HepG2 (cell line): ENCODE results near the gene RRN3. TPM values are rescaled to one million over a fixed set of nuclear protein-coding genes. Genes with fewer than 3 reads are reported as not detected.

ENCODE experiments used
- ATAD3A ChIP-seq: sonication (generic); formaldehyde crosslinking; IDR thresholded peaks from 2 replicates; pipeline ENCODE4 v1.4.0; 2020; ENCODE audit warnings: missing genetic modification reagents
- CEBPZ ChIP-seq: IDR thresholded peaks from 2 replicates; pipeline ENCODE4 v1.6.1; 2012; ENCODE audit warnings: low read length, improper control_type of control experiment
- CERS6 ChIP-seq: sonication (generic); formaldehyde crosslinking; IDR thresholded peaks from 2 replicates; pipeline ENCODE4 v1.5.0; 2020; ENCODE audit warnings: missing genetic modification reagents
- DNMT3B ChIP-seq: conservative IDR thresholded peaks from 2 replicates; pipeline ENCODE4 v1.6.1; 2016; ENCODE audit warnings: missing biosample characterization, control low read depth
- HNF4A ChIP-seq: sonication (generic); formaldehyde crosslinking; IDR thresholded peaks from 2 replicates; pipeline ENCODE4 v1.4.0; 2020; ENCODE audit warnings: missing genetic modification reagents
- HOXA3 ChIP-seq: sonication (generic); formaldehyde crosslinking; IDR thresholded peaks from 2 replicates; pipeline ENCODE4 v1.5.0; 2020; ENCODE audit warnings: missing genetic modification reagents
- IRF1 ChIP-seq: sonication (generic); formaldehyde crosslinking; IDR thresholded peaks from 2 replicates; pipeline ENCODE4 v1.4.0; 2020; ENCODE audit warnings: low read depth, mild to moderate bottlenecking, missing genetic modification reagents
- NFRKB ChIP-seq: fragments of 450-650 bp; IDR thresholded peaks from 2 replicates; pipeline ENCODE4 v1.6.1; 2017
- PCBP1 ChIP-seq: fragments of 200-400 bp; formaldehyde crosslinking; IDR thresholded peaks from 2 replicates; pipeline ENCODE4 v1.6.1; 2017; ENCODE audit warnings: mild to moderate bottlenecking, low read depth, low read length, borderline replicate concordance
- POGZ ChIP-seq: sonication (generic); formaldehyde crosslinking; IDR thresholded peaks from 2 replicates; pipeline ENCODE4 v1.4.0; 2020; ENCODE audit warnings: mild to moderate bottlenecking, missing genetic modification reagents
- SIN3A ChIP-seq: IDR thresholded peaks from 2 replicates; pipeline ENCODE4 v1.6.1; 2011; ENCODE audit warnings: low read depth, mild to moderate bottlenecking, control low read depth, low read length, borderline replicate concordance
- SPEN ChIP-seq: sonication (generic); formaldehyde crosslinking; IDR thresholded peaks from 2 replicates; pipeline ENCODE4 v1.5.1; 2020; ENCODE audit warnings: low read depth, mild to moderate bottlenecking, missing genetic modification reagents
- STAG1 ChIP-seq: sonication (generic); formaldehyde crosslinking; IDR thresholded peaks from 2 replicates; pipeline ENCODE4 v1.4.0; 2020; ENCODE audit warnings: missing genetic modification reagents
- SUZ12 ChIP-seq: fragments of 150-350 bp; IDR thresholded peaks from 2 replicates; pipeline ENCODE4 v1.6.1; 2014; ENCODE audit warnings: low read depth, low read length
- ZBTB46 ChIP-seq: sonication (generic); formaldehyde crosslinking; IDR thresholded peaks from 2 replicates; pipeline ENCODE4 v1.4.0; 2020; ENCODE audit warnings: mild to moderate bottlenecking, missing genetic modification reagents, borderline replicate concordance
- ZNF138 ChIP-seq: sonication (generic); formaldehyde crosslinking; IDR thresholded peaks from 2 replicates; pipeline ENCODE4 v1.5.0; 2020; ENCODE audit warnings: mild to moderate bottlenecking, low read depth, missing genetic modification reagents
- ZNF335 ChIP-seq: sonication (generic); formaldehyde crosslinking; IDR thresholded peaks from 2 replicates; pipeline ENCODE4 v1.4.0; 2020; ENCODE audit warnings: missing genetic modification reagents
- ZNF496 ChIP-seq: sonication (generic); formaldehyde crosslinking; IDR thresholded peaks from 2 replicates; pipeline ENCODE4 v1.8.1; 2023; ENCODE audit warnings: mild to moderate bottlenecking, moderate library complexity, missing genetic modification reagents; ENCODE audit not compliant: insufficient replicate concordance
- ZNF883 ChIP-seq: sonication (generic); formaldehyde crosslinking; IDR thresholded peaks from 2 replicates; pipeline ENCODE4 v1.5.1; 2020; ENCODE audit warnings: mild to moderate bottlenecking, missing genetic modification reagents; ENCODE audit errors: not compliant biosample characterization
- ZSCAN25 ChIP-seq: sonication (generic); formaldehyde crosslinking; IDR thresholded peaks from 2 replicates; pipeline ENCODE4 v1.8.0; 2022; ENCODE audit warnings: mild to moderate bottlenecking, missing genetic modification reagents
- polyA plus RNA-seq, 8 experiments: library from polyadenylated mRNA; depleted of rRNA in 3 of 8; stranded (reverse) in 7 of 8; unstranded in 1 of 8; fragments of >200 nt; fragmentation: Illumina TruSeq in 4 of 8; extraction: Trizol in 4 of 8; gene quantifications; 2 replicates each; pipeline versions ENCODE4 v1.2.1 to v1.2.3, GENCODE V29; 2011 to 2016; ENCODE audit warnings: low read depth in 4 of 8, missing spikeins in 1 of 8, mixed read lengths in 1 of 8; ENCODE audit not compliant: insufficient read depth in 1 of 8
- total RNA-seq, 5 experiments: library from RNA; depleted of rRNA; stranded (reverse); fragments of >200 nt; fragmentation: Illumina TruSeq; extraction: Trizol; gene quantifications; 2 replicates each; pipeline ENCODE4 v1.2.3, GENCODE V29; 2016; ENCODE audit warnings: low read depth in 1 of 5

RRN3 gene
- total and polyA plus RNA-seq, 2 of the 13 experiments (the other 11 are each of a cell fraction or from before 2014, with no cell fraction given): 45.8 to 67.0 TPM

- TF ChIP-seq STAG1 (CRISPR knock-in tag) (peak; percentile 22; the same call in 1 of the 2 replicates), ZSCAN25 (peak; percentile 28; the same call in 1 of the 2 replicates), ATAD3A (CRISPR knock-in tag) (no peak), CEBPZ (no peak), ZBTB46 (CRISPR knock-in tag) (0 out of 2 replicates have a peak, but pooled peaks have one; percentile 16), CERS6 (CRISPR knock-in tag) (no peak), ZNF335 (CRISPR knock-in tag) (no peak), POGZ (CRISPR knock-in tag) (no peak; the same call in 1 of the 2 replicates), PCBP1 (peak; percentile 95), SPEN (CRISPR knock-in tag) (no peak), ZNF138 (CRISPR knock-in tag) (0 out of 2 replicates have a peak, but pooled peaks have one; percentile 24), HNF4A (CRISPR knock-in tag) (no peak), DNMT3B (CRISPR knock-in tag) (no peak), SIN3A (no peak), SUZ12 (no peak), HOXA3 (CRISPR knock-in tag) (no peak), ZNF883 (CRISPR knock-in tag) (peak; percentile 65), IRF1 (CRISPR knock-in tag) (0 out of 2 replicates have a peak, but pooled peaks have one; percentile 25), NFRKB (no peak), ZNF496 (no peak)
These were observed 38.7 kb downstream of the RRN3 start (continued) for GRCh38 chr16:15055141-15056053.
